Liver (tissue), 9 donors: ENCODE results near the gene STRIT1. TPM values are rescaled to one million over a fixed set of nuclear protein-coding genes. Genes with fewer than 3 reads are reported as not detected.
"Not testable (repeated sequence)": the region's sequence is repeated elsewhere in the genome, so short reads cannot be mapped to it uniquely, and the experiment has no call there.

ENCODE experiments used
- DNase-seq: peaks from one replicate; pipeline ENCODE4 v3.0.0-alpha.2; 2017; ENCODE audit warnings: low spot score
- H3K27ac ChIP-seq, 2 donors: one replicate each; pipeline ENCODE4 v1.7.0; 2013; ENCODE audit warnings: inconsistent platforms in 2 of 2, low read length in 2 of 2, control low read depth in 1 of 2, low read depth in 1 of 2, mild to moderate bottlenecking in 1 of 2
- H3K27me3 ChIP-seq, 4 donors: one replicate each; pipeline versions ENCODE4 v1.6.1 to v1.7.0; 2013; ENCODE audit warnings: low read length in 3 of 4, inconsistent platforms in 1 of 4, mild to moderate bottlenecking in 1 of 4, moderate library complexity in 1 of 4; ENCODE audit not compliant: control insufficient read depth in 4 of 4, insufficient read depth in 4 of 4
- H3K36me3 ChIP-seq, 4 donors: one replicate each; pipeline versions ENCODE4 v1.6.1 to v1.7.0; 2013; ENCODE audit warnings: low read length in 3 of 4, mild to moderate bottlenecking in 3 of 4, low read depth in 1 of 4, moderate library complexity in 1 of 4; ENCODE audit not compliant: control insufficient read depth in 4 of 4, insufficient read depth in 3 of 4
- H3K4me1 ChIP-seq, 4 donors: one replicate each; pipeline versions ENCODE4 v1.6.1 to v1.7.0; 2013; ENCODE audit warnings: low read length in 3 of 4, mild to moderate bottlenecking in 3 of 4, moderate library complexity in 1 of 4; ENCODE audit not compliant: control insufficient read depth in 4 of 4, insufficient read depth in 4 of 4
- H3K4me3 ChIP-seq, 3 donors: one replicate each; pipeline versions ENCODE4 v1.6.1 to v1.7.0; 2013; ENCODE audit warnings: low read length in 3 of 3, control low read depth in 1 of 3, low read depth in 1 of 3, mild to moderate bottlenecking in 1 of 3
- H3K9ac ChIP-seq, 2 donors: one replicate each; pipeline ENCODE4 v1.7.0; 2013; ENCODE audit warnings: low read length in 2 of 2, mild to moderate bottlenecking in 2 of 2, moderate library complexity in 2 of 2, control low read depth in 1 of 2, low read depth in 1 of 2
- H3K9me3 ChIP-seq, 4 donors: one replicate each; pipeline versions ENCODE4 v1.6.1 to v1.7.0; 2013; ENCODE audit warnings: low read length in 3 of 4; ENCODE audit not compliant: control insufficient read depth in 4 of 4
- CTCF ChIP-seq: fragments of 150-350 bp; IDR thresholded peaks from 2 replicates; pipeline ENCODE4 v1.5.1; 2017; ENCODE audit warnings: improper control_type of control experiment, low read depth, low read length; ENCODE audit not compliant: missing input control
- EGR1 ChIP-seq, 2 donors: IDR thresholded peaks; 2 replicates each; pipeline ENCODE4 v1.6.1; 2016 to 2018; ENCODE audit warnings: antibody characterized with exemption in 2 of 2, low read depth in 2 of 2
- FOXA1 ChIP-seq: IDR thresholded peaks from 2 replicates; pipeline ENCODE4 v1.6.1; 2016; ENCODE audit warnings: antibody characterized with exemption
- FOXA2 ChIP-seq: IDR thresholded peaks from 2 replicates; pipeline ENCODE4 v1.6.1; 2016; ENCODE audit warnings: antibody characterized with exemption
- GABPA ChIP-seq, 2 donors: IDR thresholded peaks in 1 of 2; conservative IDR thresholded peaks in 1 of 2; 2 replicates each; pipeline ENCODE4 v1.6.1; 2016; ENCODE audit warnings: antibody characterized with exemption in 2 of 2, mild to moderate bottlenecking in 1 of 2, moderate library complexity in 1 of 2
- HNF4G ChIP-seq: IDR thresholded peaks from 2 replicates; pipeline ENCODE4 v1.6.1; 2016; ENCODE audit warnings: antibody characterized with exemption
- JUND ChIP-seq, 2 donors: IDR thresholded peaks; 2 replicates each; pipeline ENCODE4 v1.6.1; 2016; ENCODE audit warnings: antibody characterized with exemption in 2 of 2
- RAD21 ChIP-seq, 2 donors: IDR thresholded peaks; 2 replicates each; pipeline ENCODE4 v1.6.1; 2016; ENCODE audit warnings: antibody characterized with exemption in 2 of 2, mild to moderate bottlenecking in 2 of 2
- RXRA ChIP-seq, 2 donors: IDR thresholded peaks; 2 replicates each; pipeline ENCODE4 v1.6.1; 2017 to 2018; ENCODE audit warnings: antibody characterized with exemption in 2 of 2, mild to moderate bottlenecking in 1 of 2
- TAF1 ChIP-seq: conservative IDR thresholded peaks from 2 replicates; pipeline ENCODE4 v1.6.1; 2016; ENCODE audit warnings: antibody characterized with exemption, mild to moderate bottlenecking
- ZBTB33 ChIP-seq: IDR thresholded peaks from 2 replicates; pipeline ENCODE4 v1.6.1; 2016; ENCODE audit warnings: antibody characterized with exemption
- WGBS: extraction: QIAGEN DNeasy Blood & Tissue Kit; methylation state at CpG from one replicate; pipeline ENCODE4 v1.1.7; 2013; 5-methylcytosine and 5-hydroxymethylcytosine counted together
- polyA plus RNA-seq, 2 donors: library from polyadenylated mRNA; stranded (reverse) in 1 of 2; unstranded in 1 of 2; fragments of 200-250 nt in 1 of 2; fragments of >200 nt in 1 of 2; fragmentation: Nextera tagmentation in 1 of 2; extraction: Ambion mirVana in 1 of 2; gene quantifications; one replicate each; pipeline versions ENCODE4 v1.2.1 to v1.2.3, GENCODE V29; 2013 to 2015
- total RNA-seq, 2 donors: library from RNA; depleted of rRNA; stranded (reverse); fragments of >200 nt; gene quantifications; one replicate each; pipeline ENCODE4 v1.2.3, GENCODE V29; 2014
- donor health status: healthy.
- donor health status: healthy.
- donor health status: healthy.
- donor health status: healthy.
- donor health status: healthy.

STRIT1 gene
- total and polyA plus RNA-seq, 4 donors, result not detected

DNA sequence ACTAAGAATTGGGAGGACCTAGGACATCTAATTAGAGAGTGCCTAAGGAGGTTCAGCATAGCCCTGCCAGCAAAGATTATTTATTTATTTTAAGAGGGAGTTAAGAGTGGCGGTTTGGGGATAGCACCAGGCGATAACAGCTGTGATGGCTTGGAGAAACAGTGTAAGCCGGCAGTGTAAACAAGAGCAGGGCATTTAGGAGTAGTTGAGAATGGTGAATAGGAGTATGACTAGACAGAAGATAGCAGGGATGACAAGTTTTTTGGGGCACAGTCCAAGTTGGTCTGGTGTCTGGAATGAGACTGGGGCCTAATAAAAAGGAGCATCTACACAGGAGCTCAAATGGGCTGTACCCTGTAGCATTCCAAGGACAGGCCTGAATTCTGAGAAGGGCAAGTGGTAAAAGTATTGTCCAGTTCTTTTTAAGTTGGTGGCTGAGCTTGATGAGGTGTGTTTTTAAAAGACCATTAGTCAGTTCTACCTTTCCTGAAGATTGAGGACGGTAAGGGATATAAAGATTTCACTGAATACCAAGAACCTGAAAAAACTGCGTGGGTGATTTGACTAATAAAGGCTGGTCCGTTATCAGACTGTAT lies 18.2 kb downstream of the STRIT1 start:
- not testable (repeated sequence) for DNase-seq, H3K27ac ChIP-seq, H3K36me3 ChIP-seq, H3K27me3 ChIP-seq, H3K9me3 ChIP-seq, H3K4me1 ChIP-seq, H3K4me3 ChIP-seq, H3K9ac ChIP-seq
- WGBS, result 82% methylated on average over 6 of the region's 6 CpGs

DNA sequence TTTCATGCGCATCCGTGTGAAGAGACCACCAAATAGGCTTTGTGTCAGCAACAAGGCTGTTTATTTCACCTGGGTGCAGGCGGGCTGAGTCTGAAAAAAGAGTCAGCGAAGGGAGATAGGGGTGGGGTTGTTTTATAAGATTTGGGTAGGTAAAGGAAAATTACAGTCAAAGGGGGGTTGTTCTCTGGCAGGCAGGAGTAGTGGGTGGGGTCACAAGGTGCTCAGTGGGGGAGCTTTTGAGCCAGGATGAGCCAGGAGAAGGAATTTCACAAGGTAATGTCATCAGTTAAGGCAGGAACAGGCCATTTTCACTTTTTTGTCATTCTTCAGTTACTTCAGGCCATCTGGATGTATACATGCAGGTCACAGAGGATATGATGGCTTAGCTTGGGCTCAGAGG lies 19.0 kb downstream of the STRIT1 start:
- not testable (repeated sequence) for H3K27me3 ChIP-seq, H3K36me3 ChIP-seq, H3K4me1 ChIP-seq, H3K27ac ChIP-seq, H3K4me3 ChIP-seq, DNase-seq, H3K9ac ChIP-seq, H3K9me3 ChIP-seq
- 90% methylated on average over 4 of the region's 4 CpGs for WGBS

- H3K9me3 ChIP-seq, result no peaks in the 10 kb centered on the region
- H3K36me3 ChIP-seq, result no peaks in the 10 kb centered on the region
- DNase-seq, result no peak
- no peak overlapping the region for H3K9ac ChIP-seq
- WGBS, result 75% methylated on average over 1 of the region's 1 CpG
- no peak for TF ChIP-seq JUND (IDR thresholded peaks at IDR 0.05)
- TF ChIP-seq TAF1, result no peak
- no peak for TF ChIP-seq RXRA (IDR thresholded peaks at IDR 0.05)
- TF ChIP-seq FOXA2, result no peak
- TF ChIP-seq CTCF, result no peak
- TF ChIP-seq EGR1 (IDR thresholded peaks at IDR 0.05; ENCODE audit: low read depth in 2 of 2), result no peak
- no peak for TF ChIP-seq FOXA1
- TF ChIP-seq ZBTB33, result no peak
- no peak for TF ChIP-seq HNF4G
- no peak for TF ChIP-seq RAD21 (IDR thresholded peaks at IDR 0.05)
- no peak for TF ChIP-seq GABPA (IDR thresholded peaks at IDR 0.05 in 1 of 2, conservative IDR thresholded peaks at IDR 0.05 in 1 of 2)
- no peaks in the 10 kb centered on the region for H3K27me3 ChIP-seq
- H3K4me3 ChIP-seq, result no peak overlapping the region
- H3K4me1 ChIP-seq, result no peaks in the 10 kb centered on the region
- H3K27ac ChIP-seq, result no peak overlapping the region
Observed at GRCh38 chr3:155271343-155271613, 22.2 kb downstream of the STRIT1 start.
